WTC11 (cell line): Measurements from ENCODE around the gene CCDC77. TPM values are rescaled to one million over a fixed set of nuclear protein-coding genes. Genes with fewer than 3 reads are reported as not detected.

Source experiments
- ATAC-seq: fragments of 200-7000 bp; cut with Tn5 transposase; 2 replicates; pipeline ENCODE4 v1.10.0; 2021; ENCODE audit warnings: mild to moderate bottlenecking, moderate library complexity
- CTCF ChIA-PET: fragments of 300-600 bp; sonication (Branson Sonifier 250); formaldehyde crosslinking; loops from one replicate; lab custom pipeline; 2021; ENCODE audit warnings: antibody characterized with exemption; lab: Charles Lee
- POLR2A ChIA-PET: fragments of 350-600 bp; sonication (Branson Sonifier 250); formaldehyde crosslinking; loops from one replicate; lab custom pipeline; 2021; ENCODE audit warnings: antibody characterized with exemption; lab: Charles Lee
- DNase-seq: peaks from one replicate; pipeline ENCODE4 v3.0.0; 2021; ENCODE audit warnings: low spot score
- H3K27ac Mint-ChIP-seq: 2 replicates; pipeline ENCODE4 v1.8.0; 2021; ENCODE audit warnings: mixed read lengths
- H3K27me3 Mint-ChIP-seq: 2 replicates; pipeline ENCODE4 v1.8.0; 2021; ENCODE audit warnings: low read depth, mild to moderate bottlenecking, moderate library complexity, mixed read lengths
- H3K36me3 Mint-ChIP-seq: 2 replicates; pipeline ENCODE4 v1.8.0; 2021; ENCODE audit warnings: mixed read lengths
- H3K4me1 Mint-ChIP-seq: 2 replicates; pipeline ENCODE4 v1.8.0; 2022; ENCODE audit warnings: mixed read lengths
- H3K4me3 Mint-ChIP-seq: 2 replicates; pipeline ENCODE4 v1.8.0; 2021; ENCODE audit warnings: mild to moderate bottlenecking, moderate library complexity, mixed read lengths
- H3K9me3 Mint-ChIP-seq: 2 replicates; pipeline ENCODE4 v1.8.0; 2021; ENCODE audit warnings: mixed read lengths
- CREB1 ChIP-seq: sonication (generic); formaldehyde crosslinking; IDR thresholded peaks from 2 replicates; pipeline ENCODE4 v1.8.0; 2023; ENCODE audit warnings: mild to moderate bottlenecking, missing genetic modification reagents
- CREM ChIP-seq: sonication (generic); formaldehyde crosslinking; IDR thresholded peaks from 2 replicates; pipeline ENCODE4 v1.8.1; 2022; ENCODE audit warnings: mild to moderate bottlenecking, missing genetic modification reagents, moderate library complexity
- FOXP1 ChIP-seq: sonication (generic); formaldehyde crosslinking; IDR thresholded peaks from 2 replicates; pipeline ENCODE4 v1.8.0; 2022; ENCODE audit warnings: missing genetic modification reagents, mild to moderate bottlenecking, moderate library complexity, borderline replicate concordance
- HMGA2 ChIP-seq: fragments of 250-450 bp; sonication (Bioruptor Pico); IDR thresholded peaks from 2 replicates; pipeline ENCODE4 v1.4.0; 2021; ENCODE audit warnings: mild to moderate bottlenecking, moderate library complexity
- IRF2 ChIP-seq: sonication (generic); formaldehyde crosslinking; IDR thresholded peaks from 2 replicates; pipeline ENCODE4 v1.8.0; 2022; ENCODE audit warnings: low read depth, missing genetic modification reagents, borderline replicate concordance
- NR1H2 ChIP-seq: sonication (generic); formaldehyde crosslinking; IDR thresholded peaks from 2 replicates; pipeline ENCODE4 v1.9.0; 2021; ENCODE audit warnings: mild to moderate bottlenecking, moderate library complexity, missing genetic modification reagents
- NR3C1 ChIP-seq: sonication (generic); formaldehyde crosslinking; conservative IDR thresholded peaks from 2 replicates; pipeline ENCODE4 v1.8.1; 2023; ENCODE audit warnings: low read depth, mild to moderate bottlenecking, missing genetic modification reagents
- PRRX2 ChIP-seq: fragments of 250-450 bp; sonication (Bioruptor Pico); IDR thresholded peaks from 2 replicates; pipeline ENCODE4 v1.8.0; 2021; ENCODE audit warnings: mild to moderate bottlenecking
- ZBTB21 ChIP-seq: sonication (generic); formaldehyde crosslinking; IDR thresholded peaks from 2 replicates; pipeline ENCODE4 v1.8.1; 2023; ENCODE audit warnings: mild to moderate bottlenecking, missing genetic modification reagents, borderline replicate concordance
- ZNF317 ChIP-seq: sonication (generic); formaldehyde crosslinking; IDR thresholded peaks from 2 replicates; pipeline ENCODE4 v1.8.1; 2023; ENCODE audit warnings: low read depth, mild to moderate bottlenecking, moderate library complexity, missing genetic modification reagents, borderline replicate concordance
- ZNF396 ChIP-seq: fragments of 250-450 bp; sonication (Bioruptor Pico); IDR thresholded peaks from 2 replicates; pipeline ENCODE4 v1.8.0; 2021; ENCODE audit warnings: mild to moderate bottlenecking, moderate library complexity, borderline replicate concordance
- ZNF423 ChIP-seq: fragments of 250-450 bp; sonication (Bioruptor Pico); IDR thresholded peaks from 2 replicates; pipeline ENCODE4 v2.1.2; 2022; ENCODE audit warnings: mild to moderate bottlenecking, moderate library complexity
- total RNA-seq: library from RNA; stranded (reverse); gene quantifications from 3 replicates; pipeline ENCODE4 v1.2.3, GENCODE V29; 2021
- TF ChIP-seq, protein P1 (sequence below): sonication (generic); formaldehyde crosslinking; IDR thresholded peaks from 2 replicates; pipeline ENCODE4 v1.8.0; 2022; ENCODE audit warnings: mild to moderate bottlenecking, missing genetic modification reagents
- TF ChIP-seq, protein P2 (sequence below): sonication (generic); formaldehyde crosslinking; IDR thresholded peaks from 2 replicates; pipeline ENCODE4 v1.8.1; 2023; ENCODE audit warnings: mild to moderate bottlenecking, missing genetic modification reagents, borderline replicate concordance
- TF ChIP-seq, protein P3 (sequence below): sonication (generic); formaldehyde crosslinking; IDR thresholded peaks from 2 replicates; pipeline ENCODE4 v1.8.1; 2022; ENCODE audit warnings: missing genetic modification reagents, borderline replicate concordance
- TF ChIP-seq, protein P4 (sequence below): sonication (generic); formaldehyde crosslinking; IDR thresholded peaks from 2 replicates; pipeline ENCODE4 v1.8.1; 2023; ENCODE audit warnings: mild to moderate bottlenecking, missing genetic modification reagents
- TF ChIP-seq, protein P5 (sequence below): sonication (generic); formaldehyde crosslinking; IDR thresholded peaks from 2 replicates; pipeline ENCODE4 v1.8.1; 2023; ENCODE audit warnings: mild to moderate bottlenecking, missing genetic modification reagents, moderate library complexity
- TF ChIP-seq, protein P6 (sequence below): fragments of 250-450 bp; sonication (Bioruptor Pico); IDR thresholded peaks from 2 replicates; pipeline ENCODE4 v1.9.0; 2021; ENCODE audit warnings: mild to moderate bottlenecking
- TF ChIP-seq, protein P7 (sequence below): sonication (generic); formaldehyde crosslinking; conservative IDR thresholded peaks from 2 replicates; pipeline ENCODE4 v1.8.1; 2022; ENCODE audit warnings: mild to moderate bottlenecking, missing genetic modification reagents

The CCDC77 gene
- total RNA-seq, 1 experiment from 2014 or later: 24.2 TPM

DNA sequence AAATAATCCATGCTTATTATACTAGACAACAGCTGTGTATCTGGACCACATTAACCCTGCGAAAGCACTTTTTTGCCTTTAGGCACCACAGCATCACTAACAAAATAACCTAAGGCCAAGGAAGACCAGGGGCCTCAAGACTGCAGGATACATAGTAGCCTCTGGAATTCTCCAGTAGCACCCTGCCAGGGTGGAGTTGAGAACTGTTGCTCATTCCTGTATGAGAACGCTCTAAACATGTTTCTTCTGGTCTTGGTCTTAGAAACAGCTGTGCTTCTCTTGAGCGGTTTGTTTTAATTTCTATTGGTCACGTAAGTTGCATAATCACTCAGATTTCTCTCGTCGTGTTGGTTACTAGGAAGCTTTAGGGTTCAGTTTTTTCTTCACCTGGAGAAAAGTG lies 66.1 kb downstream of the CCDC77 start (continued):
- TF ChIP-seq, protein P1, sequence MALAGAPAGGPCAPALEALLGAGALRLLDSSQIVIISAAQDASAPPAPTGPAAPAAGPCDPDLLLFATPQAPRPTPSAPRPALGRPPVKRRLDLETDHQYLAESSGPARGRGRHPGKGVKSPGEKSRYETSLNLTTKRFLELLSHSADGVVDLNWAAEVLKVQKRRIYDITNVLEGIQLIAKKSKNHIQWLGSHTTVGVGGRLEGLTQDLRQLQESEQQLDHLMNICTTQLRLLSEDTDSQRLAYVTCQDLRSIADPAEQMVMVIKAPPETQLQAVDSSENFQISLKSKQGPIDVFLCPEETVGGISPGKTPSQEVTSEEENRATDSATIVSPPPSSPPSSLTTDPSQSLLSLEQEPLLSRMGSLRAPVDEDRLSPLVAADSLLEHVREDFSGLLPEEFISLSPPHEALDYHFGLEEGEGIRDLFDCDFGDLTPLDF (CRISPR knock-in tag): no peak
- TF ChIP-seq CREB1 (CRISPR knock-in tag) (no peak), ZNF423 (CRISPR knock-in tag) (no peak), IRF2 (CRISPR knock-in tag) (no peak), ZNF396 (CRISPR knock-in tag) (no peak), FOXP1 (no peak), HMGA2 (CRISPR knock-in tag) (no peak), NR3C1 (CRISPR knock-in tag) (no peak), ZNF317 (CRISPR knock-in tag) (no peak)
- TF ChIP-seq, protein P2, sequence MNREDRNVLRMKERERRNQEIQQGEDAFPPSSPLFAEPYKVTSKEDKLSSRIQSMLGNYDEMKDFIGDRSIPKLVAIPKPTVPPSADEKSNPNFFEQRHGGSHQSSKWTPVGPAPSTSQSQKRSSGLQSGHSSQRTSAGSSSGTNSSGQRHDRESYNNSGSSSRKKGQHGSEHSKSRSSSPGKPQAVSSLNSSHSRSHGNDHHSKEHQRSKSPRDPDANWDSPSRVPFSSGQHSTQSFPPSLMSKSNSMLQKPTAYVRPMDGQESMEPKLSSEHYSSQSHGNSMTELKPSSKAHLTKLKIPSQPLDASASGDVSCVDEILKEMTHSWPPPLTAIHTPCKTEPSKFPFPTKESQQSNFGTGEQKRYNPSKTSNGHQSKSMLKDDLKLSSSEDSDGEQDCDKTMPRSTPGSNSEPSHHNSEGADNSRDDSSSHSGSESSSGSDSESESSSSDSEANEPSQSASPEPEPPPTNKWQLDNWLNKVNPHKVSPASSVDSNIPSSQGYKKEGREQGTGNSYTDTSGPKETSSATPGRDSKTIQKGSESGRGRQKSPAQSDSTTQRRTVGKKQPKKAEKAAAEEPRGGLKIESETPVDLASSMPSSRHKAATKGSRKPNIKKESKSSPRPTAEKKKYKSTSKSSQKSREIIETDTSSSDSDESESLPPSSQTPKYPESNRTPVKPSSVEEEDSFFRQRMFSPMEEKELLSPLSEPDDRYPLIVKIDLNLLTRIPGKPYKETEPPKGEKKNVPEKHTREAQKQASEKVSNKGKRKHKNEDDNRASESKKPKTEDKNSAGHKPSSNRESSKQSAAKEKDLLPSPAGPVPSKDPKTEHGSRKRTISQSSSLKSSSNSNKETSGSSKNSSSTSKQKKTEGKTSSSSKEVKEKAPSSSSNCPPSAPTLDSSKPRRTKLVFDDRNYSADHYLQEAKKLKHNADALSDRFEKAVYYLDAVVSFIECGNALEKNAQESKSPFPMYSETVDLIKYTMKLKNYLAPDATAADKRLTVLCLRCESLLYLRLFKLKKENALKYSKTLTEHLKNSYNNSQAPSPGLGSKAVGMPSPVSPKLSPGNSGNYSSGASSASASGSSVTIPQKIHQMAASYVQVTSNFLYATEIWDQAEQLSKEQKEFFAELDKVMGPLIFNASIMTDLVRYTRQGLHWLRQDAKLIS: no peak
- TF ChIP-seq, protein P3, sequence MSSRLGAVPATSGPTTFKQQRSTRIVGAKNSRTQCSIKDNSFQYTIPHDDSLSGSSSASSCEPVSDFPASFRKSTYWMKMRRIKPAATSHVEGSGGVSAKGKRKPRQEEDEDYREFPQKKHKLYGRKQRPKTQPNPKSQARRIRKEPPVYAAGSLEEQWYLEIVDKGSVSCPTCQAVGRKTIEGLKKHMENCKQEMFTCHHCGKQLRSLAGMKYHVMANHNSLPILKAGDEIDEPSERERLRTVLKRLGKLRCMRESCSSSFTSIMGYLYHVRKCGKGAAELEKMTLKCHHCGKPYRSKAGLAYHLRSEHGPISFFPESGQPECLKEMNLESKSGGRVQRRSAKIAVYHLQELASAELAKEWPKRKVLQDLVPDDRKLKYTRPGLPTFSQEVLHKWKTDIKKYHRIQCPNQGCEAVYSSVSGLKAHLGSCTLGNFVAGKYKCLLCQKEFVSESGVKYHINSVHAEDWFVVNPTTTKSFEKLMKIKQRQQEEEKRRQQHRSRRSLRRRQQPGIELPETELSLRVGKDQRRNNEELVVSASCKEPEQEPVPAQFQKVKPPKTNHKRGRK (CRISPR knock-in tag): no peak

DNA sequence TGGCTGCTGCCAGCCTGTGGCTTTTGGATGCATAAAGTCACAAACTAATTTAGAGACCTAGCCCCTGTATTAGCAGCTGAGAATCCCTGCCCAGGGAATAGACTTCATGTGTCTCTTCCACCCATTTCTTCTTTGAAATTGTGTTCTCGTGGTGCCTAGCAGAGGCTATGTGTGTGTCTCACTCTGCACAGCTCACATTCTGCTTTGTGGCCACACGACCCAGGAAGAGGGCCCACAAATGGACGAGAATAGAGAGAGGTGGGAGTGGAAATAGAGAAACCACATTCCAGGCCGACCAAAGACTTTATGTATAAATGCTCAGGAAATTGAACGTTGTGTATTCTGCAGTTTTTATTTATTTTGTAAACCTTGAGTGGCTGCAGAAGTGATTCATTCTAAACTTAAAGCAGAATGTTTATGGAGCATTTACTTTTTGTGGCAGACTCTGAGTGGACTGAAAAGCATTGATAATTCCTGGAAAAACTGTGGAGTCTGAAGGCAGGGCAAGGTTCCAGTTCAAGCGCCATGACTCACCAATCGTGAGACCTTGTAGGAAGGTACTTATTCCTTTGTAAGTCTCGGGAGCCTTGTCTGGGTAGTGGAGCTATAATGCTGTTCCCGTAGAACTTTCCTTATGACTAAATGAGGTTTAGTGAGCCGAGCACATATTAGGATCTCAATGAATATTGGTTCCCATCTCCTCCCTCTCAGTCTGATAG lies 67.4 kb downstream of the CCDC77 start:
- TF ChIP-seq, protein P2: no peak
- TF ChIP-seq CREM (CRISPR knock-in tag) (no peak), ZBTB21 (no peak), ZNF423 (CRISPR knock-in tag) (no peak), PRRX2 (CRISPR knock-in tag) (no peak), CREB1 (CRISPR knock-in tag) (no peak), NR1H2 (CRISPR knock-in tag) (no peak), ZNF317 (CRISPR knock-in tag) (no peak)
- TF ChIP-seq, protein P4, sequence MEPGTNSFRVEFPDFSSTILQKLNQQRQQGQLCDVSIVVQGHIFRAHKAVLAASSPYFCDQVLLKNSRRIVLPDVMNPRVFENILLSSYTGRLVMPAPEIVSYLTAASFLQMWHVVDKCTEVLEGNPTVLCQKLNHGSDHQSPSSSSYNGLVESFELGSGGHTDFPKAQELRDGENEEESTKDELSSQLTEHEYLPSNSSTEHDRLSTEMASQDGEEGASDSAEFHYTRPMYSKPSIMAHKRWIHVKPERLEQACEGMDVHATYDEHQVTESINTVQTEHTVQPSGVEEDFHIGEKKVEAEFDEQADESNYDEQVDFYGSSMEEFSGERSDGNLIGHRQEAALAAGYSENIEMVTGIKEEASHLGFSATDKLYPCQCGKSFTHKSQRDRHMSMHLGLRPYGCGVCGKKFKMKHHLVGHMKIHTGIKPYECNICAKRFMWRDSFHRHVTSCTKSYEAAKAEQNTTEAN (CRISPR knock-in tag): no peak
- TF ChIP-seq, protein P5, sequence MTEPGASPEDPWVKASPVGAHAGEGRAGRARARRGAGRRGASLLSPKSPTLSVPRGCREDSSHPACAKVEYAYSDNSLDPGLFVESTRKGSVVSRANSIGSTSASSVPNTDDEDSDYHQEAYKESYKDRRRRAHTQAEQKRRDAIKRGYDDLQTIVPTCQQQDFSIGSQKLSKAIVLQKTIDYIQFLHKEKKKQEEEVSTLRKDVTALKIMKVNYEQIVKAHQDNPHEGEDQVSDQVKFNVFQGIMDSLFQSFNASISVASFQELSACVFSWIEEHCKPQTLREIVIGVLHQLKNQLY (CRISPR knock-in tag): no peak
- TF ChIP-seq, protein P6, sequence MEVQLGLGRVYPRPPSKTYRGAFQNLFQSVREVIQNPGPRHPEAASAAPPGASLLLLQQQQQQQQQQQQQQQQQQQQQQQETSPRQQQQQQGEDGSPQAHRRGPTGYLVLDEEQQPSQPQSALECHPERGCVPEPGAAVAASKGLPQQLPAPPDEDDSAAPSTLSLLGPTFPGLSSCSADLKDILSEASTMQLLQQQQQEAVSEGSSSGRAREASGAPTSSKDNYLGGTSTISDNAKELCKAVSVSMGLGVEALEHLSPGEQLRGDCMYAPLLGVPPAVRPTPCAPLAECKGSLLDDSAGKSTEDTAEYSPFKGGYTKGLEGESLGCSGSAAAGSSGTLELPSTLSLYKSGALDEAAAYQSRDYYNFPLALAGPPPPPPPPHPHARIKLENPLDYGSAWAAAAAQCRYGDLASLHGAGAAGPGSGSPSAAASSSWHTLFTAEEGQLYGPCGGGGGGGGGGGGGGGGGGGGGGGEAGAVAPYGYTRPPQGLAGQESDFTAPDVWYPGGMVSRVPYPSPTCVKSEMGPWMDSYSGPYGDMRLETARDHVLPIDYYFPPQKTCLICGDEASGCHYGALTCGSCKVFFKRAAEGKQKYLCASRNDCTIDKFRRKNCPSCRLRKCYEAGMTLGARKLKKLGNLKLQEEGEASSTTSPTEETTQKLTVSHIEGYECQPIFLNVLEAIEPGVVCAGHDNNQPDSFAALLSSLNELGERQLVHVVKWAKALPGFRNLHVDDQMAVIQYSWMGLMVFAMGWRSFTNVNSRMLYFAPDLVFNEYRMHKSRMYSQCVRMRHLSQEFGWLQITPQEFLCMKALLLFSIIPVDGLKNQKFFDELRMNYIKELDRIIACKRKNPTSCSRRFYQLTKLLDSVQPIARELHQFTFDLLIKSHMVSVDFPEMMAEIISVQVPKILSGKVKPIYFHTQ (CRISPR knock-in tag): no peak
- TF ChIP-seq, protein P7, sequence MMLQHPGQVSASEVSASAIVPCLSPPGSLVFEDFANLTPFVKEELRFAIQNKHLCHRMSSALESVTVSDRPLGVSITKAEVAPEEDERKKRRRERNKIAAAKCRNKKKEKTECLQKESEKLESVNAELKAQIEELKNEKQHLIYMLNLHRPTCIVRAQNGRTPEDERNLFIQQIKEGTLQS (CRISPR knock-in tag): no peak
- H3K4me3 Mint-ChIP-seq: no peak overlapping the region
- no peaks in the 10 kb centered on the region for H3K27me3 Mint-ChIP-seq
- ChIA-PET POLR2A (no interaction called here), CTCF (no interaction called here)
- H3K4me1 Mint-ChIP-seq: peaks cover 10% of the 10 kb centered on the region
- H3K9me3 Mint-ChIP-seq: no peaks in the 10 kb centered on the region
- no peak for DNase-seq
- ATAC-seq: no peak
- H3K36me3 Mint-ChIP-seq: no peaks in the 10 kb centered on the region
- no peak overlapping the region for H3K27ac Mint-ChIP-seq
